ENCODE results near the gene ZNF750. TPM values are rescaled to one million over a fixed set of nuclear protein-coding genes. Genes with fewer than 3 reads are reported as not detected.

ZNF750 gene
- polyA plus RNA-seq, 1 donor (not counting 4 experiments of a cell fraction or from before 2014, with no cell fraction given), result 5.5 TPM

- TF ChIP-seq EZH2 (IDR thresholded peaks at IDR 0.05; ENCODE audit: low read length), result no peak
- no peak for TF ChIP-seq CTCF (optimal IDR thresholded peaks at IDR 0.05 in 1 of 3, IDR thresholded peaks at IDR 0.05 in 1 of 3, conservative IDR thresholded peaks at IDR 0.05 in 1 of 3; ENCODE audit: extremely low read depth in 1 of 3, insufficient read depth in 2 of 3, low read length in 3 of 3)
- no peak overlapping the region for H3K4me3 ChIP-seq (ENCODE audit: control insufficient read depth in 2 of 3, extremely low read depth in 1 of 3, insufficient read depth in 2 of 3, low read depth in 1 of 3, low read length in 3 of 3)
- H3K9ac ChIP-seq (ENCODE audit: control insufficient read depth, extremely low read depth, insufficient read depth, low read length), result no peak overlapping the region
- FAIRE-seq, result no peak
- H4K20me1 ChIP-seq (ENCODE audit: control insufficient read depth, extremely low read depth, insufficient read depth, low read length), result peaks cover 6% of the 10 kb centered on the region
- no peaks in the 10 kb centered on the region for H3K9me1 ChIP-seq (ENCODE audit: control insufficient read depth, extremely low read depth, insufficient read depth, low read length)
- H3K27me3 ChIP-seq (ENCODE audit: control insufficient read depth, extremely low read depth, insufficient read depth, low read length), result no peaks in the 10 kb centered on the region
- H3K27ac ChIP-seq (ENCODE audit: control insufficient read depth, insufficient read depth, low read length), result no peak overlapping the region
- no peak for DNase-seq (ENCODE audit: low read depth, low spot score)
- peaks cover 8% of the 10 kb centered on the region for H3K79me2 ChIP-seq (ENCODE audit: control insufficient read depth, insufficient read depth, low read length)
- H3K36me3 ChIP-seq (ENCODE audit: control insufficient read depth in 2 of 2, extremely low read depth in 1 of 2, insufficient read depth in 2 of 2, low read length in 2 of 2), result peaks cover 11 to 24% of the 10 kb centered on the region in 2 experiments
- peaks cover 4% of the 10 kb centered on the region for H3K4me1 ChIP-seq (ENCODE audit: control insufficient read depth, extremely low read depth, insufficient read depth, low read length)
- dilution Hi-C loops (cut with MboI; ENCODE audit: extremely low pct_ligation_motif_present, low sequenced_read_pairs), result no loop called here
- no peak overlapping the region for H3K4me2 ChIP-seq (ENCODE audit: control insufficient read depth, extremely low read depth, insufficient read depth, low read depth, low read length)
- no peak overlapping the region for H2AFZ ChIP-seq (ENCODE audit: control insufficient read depth, low read length)
- H3K9me3 ChIP-seq (ENCODE audit: control insufficient read depth, low read depth, low read length), result no peaks in the 10 kb centered on the region
Measured at GRCh38 chr17:82831041-82831817, 8.6 kb downstream of the ZNF750 start.

GRCh38 chr17:82830249-82830661 is 9.6 kb downstream of the ZNF750 start:
- FAIRE-seq, result no peak
- dilution Hi-C loops (cut with MboI; ENCODE audit: extremely low pct_ligation_motif_present, low sequenced_read_pairs), result no loop called here
- Histone ChIP-seq H3K27me3 (ENCODE audit: control insufficient read depth, extremely low read depth, insufficient read depth, low read length) (no peaks in the 10 kb centered on the region), H3K27ac (ENCODE audit: control insufficient read depth, insufficient read depth, low read length) (no peak overlapping the region), H3K4me3 (ENCODE audit: control insufficient read depth in 2 of 3, extremely low read depth in 1 of 3, insufficient read depth in 2 of 3, low read depth in 1 of 3, low read length in 3 of 3) (no peak overlapping the region), H3K9me3 (ENCODE audit: control insufficient read depth, low read depth, low read length) (no peaks in the 10 kb centered on the region), H3K36me3 (ENCODE audit: control insufficient read depth in 2 of 2, extremely low read depth in 1 of 2, insufficient read depth in 2 of 2, low read length in 2 of 2) (peaks cover 11 to 24% of the 10 kb centered on the region in 2 experiments), H3K79me2 (ENCODE audit: control insufficient read depth, insufficient read depth, low read length) (peaks cover 8% of the 10 kb centered on the region), H3K9me1 (ENCODE audit: control insufficient read depth, extremely low read depth, insufficient read depth, low read length) (no peaks in the 10 kb centered on the region), H3K9ac (ENCODE audit: control insufficient read depth, extremely low read depth, insufficient read depth, low read length) (no peak overlapping the region), H2AFZ (ENCODE audit: control insufficient read depth, low read length) (no peak overlapping the region), H3K4me2 (ENCODE audit: control insufficient read depth, extremely low read depth, insufficient read depth, low read depth, low read length) (no peak overlapping the region), H4K20me1 (ENCODE audit: control insufficient read depth, extremely low read depth, insufficient read depth, low read length) (peaks cover 6% of the 10 kb centered on the region), H3K4me1 (ENCODE audit: control insufficient read depth, extremely low read depth, insufficient read depth, low read length) (no peaks in the 10 kb centered on the region)
- no peak for TF ChIP-seq EZH2 (IDR thresholded peaks at IDR 0.05; ENCODE audit: low read length)
- no peak for TF ChIP-seq CTCF (optimal IDR thresholded peaks at IDR 0.05 in 1 of 3, IDR thresholded peaks at IDR 0.05 in 1 of 3, conservative IDR thresholded peaks at IDR 0.05 in 1 of 3; ENCODE audit: extremely low read depth in 1 of 3, insufficient read depth in 2 of 3, low read length in 3 of 3)
- no peak for DNase-seq (ENCODE audit: low read depth, low spot score)

All from keratinocyte (primary cell).